Measurements from ENCODE around the gene ANKRD44.

Gene ANKRD44

GRCh38 chr2:196992466-196992865 is 318.1 kb downstream of the ANKRD44 start:
- Histone ChIP-seq H3K27ac (ENCODE audit: poor library complexity, severe bottlenecking) (no peak overlapping the region), H3K4me3 (ENCODE audit: severe bottlenecking) (no peak overlapping the region), H3K9me3 (ENCODE audit: severe bottlenecking) (no peaks in the 10 kb centered on the region), H3K36me3 (ENCODE audit: low read depth) (no peaks in the 10 kb centered on the region), H3K4me1 (ENCODE audit: insufficient read depth, poor library complexity, severe bottlenecking) (peaks cover 8% of the 10 kb centered on the region), H3K27me3 (ENCODE audit: insufficient read depth, poor library complexity, severe bottlenecking) (no peaks in the 10 kb centered on the region)
- no peak for TF ChIP-seq CTCF (IDR thresholded peaks at IDR 0.05; ENCODE audit: poor library complexity, severe bottlenecking)
- no peak for DNase-seq (ENCODE audit: low spot score)
- ATAC-seq (ENCODE audit: low read depth), result no peak

DNA sequence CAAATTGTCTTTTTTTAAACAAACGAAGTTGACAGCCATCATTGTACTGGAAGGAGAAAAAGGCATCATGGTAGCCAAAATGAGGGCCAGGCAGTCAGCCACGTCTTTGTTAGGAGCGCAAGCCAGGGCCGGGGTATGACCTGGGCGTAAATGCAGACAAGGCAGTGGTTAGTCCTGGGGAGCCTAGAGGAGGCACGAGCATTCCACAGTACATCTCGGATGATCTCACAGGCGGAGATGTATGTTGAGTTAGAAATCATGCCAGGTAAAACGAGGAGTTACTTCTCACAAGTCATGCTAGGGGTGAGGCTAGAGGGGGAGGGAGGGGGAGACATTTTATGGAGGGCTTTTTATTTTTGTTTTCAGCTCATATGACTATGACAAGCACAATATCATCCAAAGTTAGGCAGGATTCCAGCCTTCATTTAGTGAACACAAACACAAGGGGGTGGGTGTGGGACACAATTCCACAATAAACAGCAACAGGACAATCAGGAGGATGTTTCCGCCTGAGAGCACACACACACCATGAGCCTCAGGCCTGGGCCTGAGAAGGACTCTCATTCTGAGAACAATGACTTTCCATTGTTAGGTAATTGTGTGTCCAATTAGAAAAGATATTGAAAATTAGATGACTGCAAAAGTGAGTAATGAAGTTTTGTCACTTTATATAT is 319.7 kb downstream of the ANKRD44 start:
- peaks cover 14% of the 10 kb centered on the region for H3K4me1 ChIP-seq (ENCODE audit: insufficient read depth, poor library complexity, severe bottlenecking)
- H3K9me3 ChIP-seq (ENCODE audit: severe bottlenecking), result no peaks in the 10 kb centered on the region
- no peaks in the 10 kb centered on the region for H3K27me3 ChIP-seq (ENCODE audit: insufficient read depth, poor library complexity, severe bottlenecking)
- ATAC-seq (ENCODE audit: low read depth) (no peak), DNase-seq (ENCODE audit: low spot score) (no peak)
- no peaks in the 10 kb centered on the region for H3K36me3 ChIP-seq (ENCODE audit: low read depth)
- H3K27ac ChIP-seq (ENCODE audit: poor library complexity, severe bottlenecking), result no peak overlapping the region
- TF ChIP-seq CTCF (IDR thresholded peaks at IDR 0.05; ENCODE audit: poor library complexity, severe bottlenecking), result no peak
- no peak overlapping the region for H3K4me3 ChIP-seq (ENCODE audit: severe bottlenecking)

GRCh38 chr2:196990092-196990491 is 320.5 kb downstream of the ANKRD44 start:
- H3K9me3 ChIP-seq (ENCODE audit: severe bottlenecking), result no peaks in the 10 kb centered on the region
- no peak for TF ChIP-seq CTCF (IDR thresholded peaks at IDR 0.05; ENCODE audit: poor library complexity, severe bottlenecking)
- no peak overlapping the region for H3K4me3 ChIP-seq (ENCODE audit: severe bottlenecking)
- H3K27me3 ChIP-seq (ENCODE audit: insufficient read depth, poor library complexity, severe bottlenecking), result no peaks in the 10 kb centered on the region
- DNase-seq (ENCODE audit: low spot score) (no peak), ATAC-seq (ENCODE audit: low read depth) (no peak)
- H3K4me1 ChIP-seq (ENCODE audit: insufficient read depth, poor library complexity, severe bottlenecking), result peaks cover 14% of the 10 kb centered on the region
- no peaks in the 10 kb centered on the region for H3K36me3 ChIP-seq (ENCODE audit: low read depth)
- no peak overlapping the region for H3K27ac ChIP-seq (ENCODE audit: poor library complexity, severe bottlenecking)

DNA sequence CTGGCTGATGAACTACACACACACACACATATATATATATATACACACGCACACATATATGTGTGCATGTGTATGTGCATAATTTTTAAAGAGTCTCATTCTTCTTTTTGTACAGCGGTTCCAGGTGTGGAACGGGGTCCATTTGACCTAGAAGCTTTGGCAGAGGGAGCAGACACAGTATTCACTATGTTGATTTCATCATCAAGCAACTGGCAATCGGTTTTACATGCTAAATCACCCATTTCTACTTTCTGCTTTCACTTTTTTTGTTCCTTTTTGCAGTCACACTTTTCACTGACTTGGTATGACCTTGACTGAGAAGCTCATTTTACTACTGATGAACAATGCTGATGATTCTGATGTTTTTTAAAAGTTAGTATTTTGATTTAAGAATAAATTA is 321.1 kb downstream of the ANKRD44 start:
- H3K4me1 ChIP-seq (ENCODE audit: insufficient read depth, poor library complexity, severe bottlenecking), result peaks cover 14% of the 10 kb centered on the region
- no peaks in the 10 kb centered on the region for H3K9me3 ChIP-seq (ENCODE audit: severe bottlenecking)
- no peak for TF ChIP-seq CTCF (IDR thresholded peaks at IDR 0.05; ENCODE audit: poor library complexity, severe bottlenecking)
- H3K27ac ChIP-seq (ENCODE audit: poor library complexity, severe bottlenecking), result no peak overlapping the region
- ATAC-seq (ENCODE audit: low read depth) (no peak), DNase-seq (ENCODE audit: low spot score) (no peak)
- H3K36me3 ChIP-seq (ENCODE audit: low read depth), result no peaks in the 10 kb centered on the region
- H3K4me3 ChIP-seq (ENCODE audit: severe bottlenecking), result no peak overlapping the region
- no peaks in the 10 kb centered on the region for H3K27me3 ChIP-seq (ENCODE audit: insufficient read depth, poor library complexity, severe bottlenecking)

DNA sequence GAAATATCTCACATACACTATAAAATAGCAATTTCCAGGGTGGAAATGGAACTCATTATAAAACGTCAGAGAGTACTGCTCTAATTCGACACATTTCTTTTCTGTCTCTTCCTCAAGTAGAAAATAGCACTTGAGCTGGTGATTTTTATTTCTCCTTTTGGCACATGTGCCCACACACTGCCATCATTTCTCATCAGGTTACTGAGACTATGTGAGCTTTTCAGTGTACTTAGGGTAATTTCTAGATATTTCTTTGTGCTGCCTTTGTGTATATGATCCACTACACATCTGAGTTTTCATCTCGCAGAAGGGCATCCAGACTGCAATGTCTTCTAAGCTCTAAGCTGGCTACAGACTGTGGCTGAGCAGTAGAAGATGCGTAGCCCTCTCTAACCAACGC is 321.9 kb downstream of the ANKRD44 start:
- H3K36me3 ChIP-seq (ENCODE audit: low read depth), result no peaks in the 10 kb centered on the region
- TF ChIP-seq CTCF (IDR thresholded peaks at IDR 0.05; ENCODE audit: poor library complexity, severe bottlenecking), result no peak
- H3K27me3 ChIP-seq (ENCODE audit: insufficient read depth, poor library complexity, severe bottlenecking), result no peaks in the 10 kb centered on the region
- H3K4me1 ChIP-seq (ENCODE audit: insufficient read depth, poor library complexity, severe bottlenecking), result peaks cover 14% of the 10 kb centered on the region
- ATAC-seq (ENCODE audit: low read depth), result no peak
- H3K4me3 ChIP-seq (ENCODE audit: severe bottlenecking), result no peak overlapping the region
- DNase-seq (ENCODE audit: low spot score), result no peak
- peak overlapping the region; percentile 74 for H3K27ac ChIP-seq (ENCODE audit: poor library complexity, severe bottlenecking)
- no peaks in the 10 kb centered on the region for H3K9me3 ChIP-seq (ENCODE audit: severe bottlenecking)
